Measurements from ENCODE around the gene RNF144A. TPM values are rescaled to one million over a fixed set of nuclear protein-coding genes. Genes with fewer than 3 reads are reported as not detected.
A peak's percentile ranks its signal among the peaks of the same experiment; 100 is the strongest.
"Not testable (repeated sequence)": the region's sequence is repeated elsewhere in the genome, so short reads cannot be mapped to it uniquely, and the experiment has no call there.

RNF144A gene
- total RNA-seq, 1 donor from 2014 or later = 16.9 TPM

GRCh38 chr2:6978991-6979390, 61.8 kb downstream of the RNF144A start:
- intact Hi-C loops (cut with DNase I) = no loop called here
- ATAC-seq (no peak), DNase-seq (ENCODE audit: missing footprints) (no peak)

- no peak for DNase-seq (ENCODE audit: missing footprints)
- intact Hi-C loops (cut with DNase I) = no loop called here
- ATAC-seq = no peak
These were observed 65.2 kb downstream of the RNF144A start for GRCh38 chr2:6982449-6982848.

- intact Hi-C loops (cut with DNase I) = no loop called here
- ATAC-seq = peak; percentile 23
- no peak for DNase-seq (ENCODE audit: missing footprints)
These were observed 65.8 kb downstream of the RNF144A start for GRCh38 chr2:6982934-6983589.

GRCh38 chr2:6986301-6986911, 69.2 kb downstream of the RNF144A start:
- intact Hi-C loops (cut with DNase I) = loop anchor here (5.0 kb wide), 1 partner anchor 39 kb away; no protein-coding TSS in a partner anchor
- DNase-seq (ENCODE audit: missing footprints) (no peak), ATAC-seq (peak; percentile 56)

GRCh38 chr2:6986912-6987361, 69.7 kb downstream of the RNF144A start:
- intact Hi-C loops (cut with DNase I) = loop anchor here (5.0 kb wide), 1 partner anchor 40 kb away; no protein-coding TSS in a partner anchor
- ATAC-seq (peak; percentile 43), DNase-seq (ENCODE audit: missing footprints) (no peak)

- intact Hi-C loops (cut with DNase I) = no loop called here
- ATAC-seq (no peak), DNase-seq (ENCODE audit: missing footprints) (no peak)
These were observed 73.7 kb downstream of the RNF144A start for GRCh38 chr2:6990871-6991270.

- intact Hi-C loops (cut with DNase I) = no loop called here
These were observed 75.6 kb downstream of the RNF144A start for GRCh38 chr2:6992794-6993228.

GRCh38 chr2:6993229-6993640, 76.0 kb downstream of the RNF144A start:
- intact Hi-C loops (cut with DNase I) = no loop called here
- ATAC-seq = peak; percentile 84
- peak; percentile 84 for DNase-seq (ENCODE audit: missing footprints)

More at GRCh38 chr2:6992794-6993228, 75.6 kb downstream of the RNF144A start:
- no peak for ATAC-seq
- no peak for DNase-seq (ENCODE audit: missing footprints)

- DNase-seq (ENCODE audit: missing footprints) = no peak
- intact Hi-C loops (cut with DNase I) = no loop called here
- ATAC-seq = no peak
These were observed 76.7 kb downstream of the RNF144A start for GRCh38 chr2:6993936-6994335.

GRCh38 chr2:6994536-6995128, 77.4 kb downstream of the RNF144A start:
- intact Hi-C loops (cut with DNase I) = no loop called here
- no peak for ATAC-seq

GRCh38 chr2:6995391-6996097, 78.3 kb downstream of the RNF144A start:
- intact Hi-C loops (cut with DNase I) = no loop called here
- DNase-seq (ENCODE audit: missing footprints) = no peak
- ATAC-seq = peak; percentile 63

More at GRCh38 chr2:6994536-6995128, 77.4 kb downstream of the RNF144A start:
- no peak for DNase-seq (ENCODE audit: missing footprints)

- DNase-seq (ENCODE audit: missing footprints) (no peak), ATAC-seq (no peak)
- intact Hi-C loops (cut with DNase I) = no loop called here
These were observed 82.1 kb downstream of the RNF144A start for GRCh38 chr2:6999211-6999877.

- DNase-seq (ENCODE audit: missing footprints); intact Hi-C loops (cut with DNase I): not testable (repeated sequence)
These were observed 84.2 kb downstream of the RNF144A start for GRCh38 chr2:7001395-7001794.

GRCh38 chr2:7003895-7004294, 86.7 kb downstream of the RNF144A start:
- no peak for ATAC-seq
- intact Hi-C loops (cut with DNase I) = no loop called here
- no peak for DNase-seq (ENCODE audit: missing footprints)

More at GRCh38 chr2:7001395-7001794, 84.2 kb downstream of the RNF144A start:
- not testable (repeated sequence) for ATAC-seq

GRCh38 chr2:7004636-7005035, 87.4 kb downstream of the RNF144A start:
- DNase-seq (ENCODE audit: missing footprints) (no peak), ATAC-seq (no peak)
- intact Hi-C loops (cut with DNase I) = no loop called here

GRCh38 chr2:7007488-7007845, 90.3 kb downstream of the RNF144A start:
- intact Hi-C loops (cut with DNase I) = no loop called here
- ATAC-seq (no peak), DNase-seq (ENCODE audit: missing footprints) (no peak)

- intact Hi-C loops (cut with DNase I) = loop anchor here (2.0 kb wide), 1 partner anchor 15 kb away; no protein-coding TSS in a partner anchor
- peak; percentile 89 for ATAC-seq
- peak; percentile 96 for DNase-seq (ENCODE audit: missing footprints)
These were observed 90.9 kb downstream of the RNF144A start for GRCh38 chr2:7007846-7008741.

Measured in Right ventricle myocardium inferior (tissue), 1 donor.